ENCODE measurements around the gene CHST6. TPM values are rescaled to one million over a fixed set of nuclear protein-coding genes. Genes with fewer than 3 reads are reported as not detected.

The CHST6 gene
- total and polyA plus RNA-seq, 4 donors = 2.2 to 8.5 (median 4.4) TPM

DNA sequence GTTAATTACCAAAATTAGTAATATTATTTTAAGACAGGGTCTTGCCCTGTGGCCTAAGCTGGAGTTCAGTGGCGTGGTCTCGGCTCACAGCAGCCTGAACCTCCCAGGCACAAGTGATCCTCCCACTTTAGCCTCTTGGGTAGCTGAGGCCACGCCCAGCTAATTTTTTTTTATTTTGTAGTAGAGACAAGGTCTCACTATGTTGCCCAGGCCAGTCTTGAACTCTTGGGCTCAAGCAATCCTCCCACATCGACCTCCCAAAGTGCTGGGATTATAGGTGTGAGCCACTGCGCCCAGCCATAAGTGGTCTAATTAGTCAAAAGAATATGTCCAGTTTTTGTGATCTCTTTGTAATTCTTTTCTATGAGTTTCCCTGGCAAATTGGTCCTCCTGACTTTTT, 49.9 kb downstream of the CHST6 start:
- Histone ChIP-seq H3K4me1 (ENCODE audit: control insufficient read depth in 5 of 5, insufficient read depth in 5 of 5, low read length in 5 of 5) (no peaks in the 10 kb centered on the region), H3K27ac (ENCODE audit: low read depth in 1 of 2, low read length in 1 of 2) (no peak overlapping the region), H3K9me3 (ENCODE audit: control insufficient read depth in 4 of 4, insufficient read depth in 3 of 4, low read length in 3 of 4) (no peaks in the 10 kb centered on the region), H3K36me3 (ENCODE audit: control insufficient read depth in 4 of 4, insufficient read depth in 4 of 4, low read length in 4 of 4) (peaks cover 0 to 8% (median 3%) of the 10 kb centered on the region in 4 donors), H3K27me3 (ENCODE audit: control insufficient read depth in 3 of 3, insufficient read depth in 3 of 3, low read length in 2 of 3) (no peaks in the 10 kb centered on the region), H3K4me3 (no peak overlapping the region), H3K9ac (ENCODE audit: insufficient read depth in 1 of 2, low read length in 2 of 2) (no peak overlapping the region)
- DNase-seq = no peak
- 88 to 91% methylated on average over 5 of the region's 5 CpGs for WGBS, 2 donors
- no peak for ATAC-seq (ENCODE audit: insufficient read depth, low FRiP score)
- TF ChIP-seq, protein P1, sequence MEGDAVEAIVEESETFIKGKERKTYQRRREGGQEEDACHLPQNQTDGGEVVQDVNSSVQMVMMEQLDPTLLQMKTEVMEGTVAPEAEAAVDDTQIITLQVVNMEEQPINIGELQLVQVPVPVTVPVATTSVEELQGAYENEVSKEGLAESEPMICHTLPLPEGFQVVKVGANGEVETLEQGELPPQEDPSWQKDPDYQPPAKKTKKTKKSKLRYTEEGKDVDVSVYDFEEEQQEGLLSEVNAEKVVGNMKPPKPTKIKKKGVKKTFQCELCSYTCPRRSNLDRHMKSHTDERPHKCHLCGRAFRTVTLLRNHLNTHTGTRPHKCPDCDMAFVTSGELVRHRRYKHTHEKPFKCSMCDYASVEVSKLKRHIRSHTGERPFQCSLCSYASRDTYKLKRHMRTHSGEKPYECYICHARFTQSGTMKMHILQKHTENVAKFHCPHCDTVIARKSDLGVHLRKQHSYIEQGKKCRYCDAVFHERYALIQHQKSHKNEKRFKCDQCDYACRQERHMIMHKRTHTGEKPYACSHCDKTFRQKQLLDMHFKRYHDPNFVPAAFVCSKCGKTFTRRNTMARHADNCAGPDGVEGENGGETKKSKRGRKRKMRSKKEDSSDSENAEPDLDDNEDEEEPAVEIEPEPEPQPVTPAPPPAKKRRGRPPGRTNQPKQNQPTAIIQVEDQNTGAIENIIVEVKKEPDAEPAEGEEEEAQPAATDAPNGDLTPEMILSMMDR (IDR thresholded peaks at IDR 0.05; ENCODE audit: control extremely low read depth, extremely low read depth) = no peak

DNA sequence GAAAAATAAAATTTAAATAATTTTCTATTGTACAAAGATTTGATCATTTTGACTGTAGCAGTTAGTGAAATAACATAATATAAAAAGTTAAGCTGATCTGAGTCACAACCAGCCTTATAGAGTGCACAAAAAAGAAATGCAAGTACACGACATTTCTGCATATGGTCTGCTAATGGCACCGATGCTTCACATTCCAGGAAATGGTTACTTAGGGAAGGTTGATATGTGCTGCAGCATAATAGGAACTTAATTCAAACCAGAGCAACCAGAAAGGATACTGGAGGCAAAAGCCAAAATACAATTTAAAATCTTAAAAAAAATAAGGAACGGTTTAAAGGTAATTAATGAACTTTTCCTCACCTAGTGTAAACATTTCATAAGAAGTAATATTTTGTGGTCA, 51.9 kb downstream of the CHST6 start:
- ATAC-seq (ENCODE audit: insufficient read depth, low FRiP score) (no peak), DNase-seq (no peak)
- no peak overlapping the region for H3K4me3 ChIP-seq
- 87 to 90% methylated on average over 3 of the region's 3 CpGs for WGBS, 2 donors
- H3K4me1 ChIP-seq (ENCODE audit: control insufficient read depth in 5 of 5, insufficient read depth in 5 of 5, low read length in 5 of 5) = no peaks in the 10 kb centered on the region
- H3K9me3 ChIP-seq (ENCODE audit: control insufficient read depth in 4 of 4, insufficient read depth in 3 of 4, low read length in 3 of 4) = no peaks in the 10 kb centered on the region
- H3K27ac ChIP-seq (ENCODE audit: low read depth in 1 of 2, low read length in 1 of 2) = no peak overlapping the region
- H3K9ac ChIP-seq (ENCODE audit: insufficient read depth in 1 of 2, low read length in 2 of 2) = no peak overlapping the region
- H3K27me3 ChIP-seq (ENCODE audit: control insufficient read depth in 3 of 3, insufficient read depth in 3 of 3, low read length in 2 of 3) = no peaks in the 10 kb centered on the region
- H3K36me3 ChIP-seq (ENCODE audit: control insufficient read depth in 4 of 4, insufficient read depth in 4 of 4, low read length in 4 of 4) = peaks cover 0 to 7% (median 0%) of the 10 kb centered on the region in 4 donors
- TF ChIP-seq, protein P1 (IDR thresholded peaks at IDR 0.05; ENCODE audit: control extremely low read depth, extremely low read depth) = no peak

DNA sequence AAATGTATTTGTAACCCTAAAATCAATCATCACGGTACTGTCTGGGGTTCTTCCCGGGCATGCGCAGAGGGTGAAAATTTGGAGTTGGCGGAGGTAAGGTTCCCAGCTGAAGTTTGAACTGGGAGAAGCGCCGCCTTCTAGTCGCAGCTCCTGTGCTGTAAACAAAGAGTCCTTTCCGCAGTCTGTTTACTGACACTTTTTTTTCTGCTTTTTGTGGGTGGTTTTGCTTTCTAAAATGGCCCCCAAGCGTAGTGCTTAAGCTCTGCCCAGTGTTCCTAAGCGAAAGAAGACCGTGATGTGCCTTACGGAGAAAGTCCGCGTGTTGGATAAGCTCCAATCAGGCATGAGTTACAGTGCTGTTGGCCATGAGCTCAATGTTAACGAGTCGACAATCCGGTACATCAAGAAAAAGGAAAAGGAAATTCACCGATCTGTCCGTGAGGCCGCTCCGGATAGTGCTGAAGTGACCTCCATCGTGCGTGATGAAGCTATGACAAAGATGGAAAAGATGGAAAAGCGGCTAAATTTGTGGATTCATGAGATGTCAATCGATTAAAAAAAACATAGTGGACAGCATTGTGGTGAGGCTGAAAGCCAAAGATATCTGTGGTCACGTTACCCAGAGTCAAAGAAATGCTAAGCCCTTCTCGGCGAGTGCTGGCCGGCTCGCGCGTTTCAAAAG, 61.4 kb downstream of the CHST6 start:
- peak; percentile 89 to 97 (median 97) for DNase-seq
- TF ChIP-seq, protein P1 (IDR thresholded peaks at IDR 0.05; ENCODE audit: control extremely low read depth, extremely low read depth) = no peak
- Histone ChIP-seq H3K9ac (ENCODE audit: insufficient read depth in 1 of 2, low read length in 2 of 2) (peak overlapping the region; percentile 90 to 98), H3K27me3 (ENCODE audit: control insufficient read depth in 3 of 3, insufficient read depth in 3 of 3, low read length in 2 of 3) (no peaks in the 10 kb centered on the region), H3K27ac (ENCODE audit: low read depth in 1 of 2, low read length in 1 of 2) (peak overlapping the region; percentile 93 to 99), H3K36me3 (ENCODE audit: control insufficient read depth in 4 of 4, insufficient read depth in 4 of 4, low read length in 4 of 4) (peaks cover 0 to 8% (median 0%) of the 10 kb centered on the region in 4 donors), H3K4me3 (peak overlapping the region; percentile 32), H3K4me1 (ENCODE audit: control insufficient read depth in 5 of 5, insufficient read depth in 5 of 5, low read length in 5 of 5) (peaks cover 0 to 10% (median 4%) of the 10 kb centered on the region in 5 donors), H3K9me3 (ENCODE audit: control insufficient read depth in 4 of 4, insufficient read depth in 3 of 4, low read length in 3 of 4) (peaks cover 0 to 5% (median 0%) of the 10 kb centered on the region in 4 donors)
- peak; percentile 65 for ATAC-seq (ENCODE audit: insufficient read depth, low FRiP score)
- WGBS, 2 donors = 2 to 3% methylated on average over 32 of the region's 32 CpGs

All from lung (tissue), 12 donors.